Measurements from ENCODE around the gene CASQ2. TPM values are rescaled to one million over a fixed set of nuclear protein-coding genes. Genes with fewer than 3 reads are reported as not detected.

The CASQ2 gene
- total RNA-seq, 1 experiment from 2014 or later = not detected

DNA sequence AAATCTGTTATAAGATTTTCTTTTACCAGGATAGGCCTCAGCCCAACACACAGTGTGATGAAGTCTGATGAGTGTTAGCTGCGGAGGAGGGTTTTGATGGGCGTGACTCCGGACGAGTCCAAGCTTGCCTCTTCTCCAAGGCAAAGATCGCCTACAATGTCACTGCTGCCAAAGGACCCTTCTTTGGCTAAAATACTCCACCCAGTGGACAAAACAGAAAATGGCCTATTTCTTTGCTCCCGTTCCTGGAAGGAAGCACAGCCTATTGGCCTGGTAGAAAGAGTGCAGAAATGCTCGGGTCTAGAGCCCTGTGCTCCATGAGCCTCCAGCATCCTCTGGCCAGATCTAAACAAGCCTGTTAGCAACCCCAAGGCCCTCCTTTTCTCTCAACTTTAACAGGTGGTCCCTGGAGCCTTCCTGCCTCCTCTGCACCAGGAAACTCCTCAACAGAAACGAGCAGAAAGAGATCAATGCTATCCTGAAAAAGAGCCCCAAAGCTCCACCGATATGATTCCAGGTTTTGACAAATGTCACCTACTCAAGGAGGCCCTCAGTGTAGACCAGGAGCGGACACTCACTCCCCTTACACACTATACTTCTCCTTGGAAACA, 3.4 kb upstream of the CASQ2 start (continued):
- TF ChIP-seq REST (IDR thresholded peaks at IDR 0.05; ENCODE audit: low read depth) (no peak), JUND (IDR thresholded peaks at IDR 0.05) (no peak)
- TF ChIP-seq, protein P1, sequence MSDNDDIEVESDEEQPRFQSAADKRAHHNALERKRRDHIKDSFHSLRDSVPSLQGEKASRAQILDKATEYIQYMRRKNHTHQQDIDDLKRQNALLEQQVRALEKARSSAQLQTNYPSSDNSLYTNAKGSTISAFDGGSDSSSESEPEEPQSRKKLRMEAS (IDR thresholded peaks at IDR 0.05) = no peak

DNA sequence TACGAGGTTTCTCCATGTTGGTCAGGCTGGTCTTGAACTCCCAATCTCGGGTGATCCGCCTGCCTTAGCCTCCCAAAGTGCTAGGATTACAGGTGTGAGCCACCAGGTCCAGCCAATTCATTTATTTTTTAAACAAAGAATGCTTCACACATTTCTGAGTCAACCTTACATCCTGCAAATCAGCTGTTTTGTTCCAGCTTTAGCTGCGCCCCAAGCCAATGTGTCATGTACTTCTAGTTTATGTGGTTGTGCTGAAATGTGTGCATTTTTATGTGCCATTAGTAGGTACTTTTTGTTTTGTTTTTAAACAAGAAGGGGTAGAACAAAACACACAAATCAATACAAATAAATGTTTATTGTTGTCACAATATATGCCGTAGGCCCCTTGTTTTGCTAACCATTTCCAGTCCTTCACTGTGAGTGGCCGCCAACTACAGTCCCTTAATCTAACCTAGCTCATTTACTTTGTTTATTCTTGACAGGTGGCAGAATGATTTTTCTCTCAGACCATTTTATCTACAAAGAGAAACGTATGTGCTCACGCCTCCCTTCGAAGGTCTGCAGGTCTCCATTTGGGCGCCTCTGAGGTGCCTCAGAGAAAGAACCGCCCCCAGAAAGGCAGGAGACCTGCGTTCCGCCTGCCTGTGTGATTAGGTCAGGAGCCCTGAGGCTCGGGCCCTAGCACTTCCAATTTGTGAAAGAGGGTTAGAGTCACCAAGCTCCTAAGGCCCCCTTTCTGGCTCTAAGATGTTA, 2.8 kb upstream of the CASQ2 start:
- H3K27ac ChIP-seq (ENCODE audit: low read depth, low read length) = peak overlapping the region; percentile 38; the same call in 1 of the 2 replicates
- no peak for TF ChIP-seq CBX3 (IDR thresholded peaks at IDR 0.05; ENCODE audit: low read depth)
- no peak for TF ChIP-seq CEBPB (IDR thresholded peaks at IDR 0.05; ENCODE audit: low read depth)
- no peak for TF ChIP-seq ZBTB33 (IDR thresholded peaks at IDR 0.05; ENCODE audit: extremely low read depth, insufficient replicate concordance, low read length)
- no peak for TF ChIP-seq POLR2AphosphoS5 (IDR thresholded peaks at IDR 0.05; ENCODE audit: low read depth, low read length)
- no peak for TF ChIP-seq ZNF274 (IDR thresholded peaks at IDR 0.05; ENCODE audit: low read depth, low read length)
- no peak for TF ChIP-seq EGR1 (IDR thresholded peaks at IDR 0.05; ENCODE audit: low read depth)
- TF ChIP-seq SRF (IDR thresholded peaks at IDR 0.05; ENCODE audit: low read depth) = no peak
- TF ChIP-seq ELF1 (IDR thresholded peaks at IDR 0.05; ENCODE audit: borderline replicate concordance, low read depth) = no peak
- TF ChIP-seq EZH2phosphoT487 (IDR thresholded peaks at IDR 0.05; ENCODE audit: borderline replicate concordance) = no peak
- TF ChIP-seq YY1 (IDR thresholded peaks at IDR 0.05; ENCODE audit: extremely low read depth, insufficient replicate concordance, low read depth, low read length) = no peak
- TF ChIP-seq SIN3A (IDR thresholded peaks at IDR 0.05; ENCODE audit: low read depth) = no peak
- no peak for TF ChIP-seq POLR2A (IDR thresholded peaks at IDR 0.05; ENCODE audit: borderline replicate concordance, extremely low read depth, insufficient read depth, insufficient read length)
- no peak for TF ChIP-seq RAD21 (IDR thresholded peaks at IDR 0.05; ENCODE audit: low read depth)
- TF ChIP-seq TCF7L2 (IDR thresholded peaks at IDR 0.05; ENCODE audit: borderline replicate concordance, extremely low read depth, insufficient read depth, insufficient read length) = no peak
- H3K36me3 ChIP-seq (ENCODE audit: control insufficient read depth in 1 of 2, insufficient read depth in 2 of 2, low read length in 2 of 2) = no peaks in the 10 kb centered on the region
- CTCF ChIA-PET = interaction anchor here (0.7 to 4.1 kb wide), 16 partner anchors 11 to 728 kb away, joined by 3 to 33 read pairs (median 4); no protein-coding TSS in a partner anchor
- intact Hi-C loops (cut with micrococcal nuclease) = loop anchor here (5.0 kb wide), 1 partner anchor 224 kb away; no protein-coding TSS in a partner anchor
- RAD21 ChIA-PET (ENCODE audit: low non-redundant PET in 1 of 2, low total read pairs in 2 of 2, uncharacterized antibody in 2 of 2, unreplicated experiment in 2 of 2) = interaction anchor here (0.8 to 1.3 kb wide), 3 partner anchors 11 to 210 kb away, joined by 3 to 7 read pairs (median 4); no protein-coding TSS in a partner anchor
- POLR2A ChIA-PET = interaction anchor here (1.1 kb wide), 1 partner anchor 54 kb away, joined by 4 read pairs; no protein-coding TSS in a partner anchor
- BruUV-seq (replicated peaks) = no TSS peak
- ATAC-seq (peak; percentile 73), DNase-seq (ENCODE audit: low read depth, low spot score) (no peak)
- peak overlapping the region; percentile 67 for H3K4me2 ChIP-seq (ENCODE audit: low read length)
- H3K9me3 ChIP-seq (ENCODE audit: control insufficient read depth in 1 of 2, insufficient read depth in 1 of 2, low read depth in 1 of 2, low read length in 2 of 2) = no peaks in the 10 kb centered on the region
- H3K27me3 ChIP-seq (ENCODE audit: insufficient read depth, low read length) = no peaks in the 10 kb centered on the region
- no peaks in the 10 kb centered on the region for H3K9me2 ChIP-seq (ENCODE audit: insufficient read depth)
- H3K79me2 ChIP-seq (ENCODE audit: insufficient read depth, low read length) = no peaks in the 10 kb centered on the region
- H3K4me3 ChIP-seq (replicated peaks in 1 of 2; ENCODE audit: low read depth in 1 of 2, low read length in 2 of 2) = peak overlapping the region; percentile 12 to 29; a peak in 2 of 4 replicates
- peaks cover 5 to 13% of the 10 kb centered on the region in 2 experiments; a peak in 3 of 4 replicates for H3K4me1 ChIP-seq (ENCODE audit: control insufficient read depth in 1 of 2, insufficient read depth in 2 of 2, low read length in 2 of 2)
- H4K20me1 ChIP-seq (ENCODE audit: insufficient read depth) = no peaks in the 10 kb centered on the region
- peak overlapping the region; percentile 35 for H3K9ac ChIP-seq (ENCODE audit: low read length)
- H2AFZ ChIP-seq (ENCODE audit: low read depth, low read length, poor library complexity, severe bottlenecking) = peak overlapping the region; percentile 98
